Neuronal stem cell (in vitro differentiated cells): Measurements from ENCODE around the gene COL15A1.

ENCODE experiments used
- DNase-seq: peaks from one replicate; pipeline ENCODE4 v3.0.0-alpha.2; 2013; ENCODE audit warnings: low spot score
- H2AFZ ChIP-seq: one replicate; pipeline ENCODE4 v1.6.1; 2013; ENCODE audit warnings: mild to moderate bottlenecking, low read length, inconsistent platforms
- H2AK5ac ChIP-seq: 2 replicates; pipeline ENCODE4 v1.6.1; 2013; ENCODE audit warnings: low read depth, mild to moderate bottlenecking, inconsistent platforms, low read length, moderate library complexity, mixed read lengths
- H2BK120ac ChIP-seq: 2 replicates; pipeline ENCODE4 v1.6.1; 2013; ENCODE audit warnings: low read depth, mild to moderate bottlenecking, inconsistent platforms, low read length, moderate library complexity, mixed read lengths
- H2BK12ac ChIP-seq: one replicate; pipeline ENCODE4 v1.6.1; 2013; ENCODE audit warnings: low read length, inconsistent platforms
- H2BK15ac ChIP-seq: 2 replicates; pipeline ENCODE4 v1.6.1; 2013; ENCODE audit warnings: mild to moderate bottlenecking, low read length, inconsistent platforms, mixed read lengths
- H2BK5ac ChIP-seq: one replicate; pipeline ENCODE4 v1.6.1; 2013; ENCODE audit warnings: inconsistent platforms, mild to moderate bottlenecking, low read length, moderate library complexity
- H3K14ac ChIP-seq: one replicate; pipeline ENCODE4 v1.6.1; 2013; ENCODE audit warnings: low read length, inconsistent platforms
- H3K18ac ChIP-seq: 2 replicates; pipeline ENCODE4 v1.6.1; 2013; ENCODE audit warnings: low read length, inconsistent platforms
- H3K23ac ChIP-seq: 2 replicates; pipeline ENCODE4 v1.6.1; 2013; ENCODE audit warnings: low read depth, mild to moderate bottlenecking, mixed read lengths, low read length, inconsistent platforms; ENCODE audit not compliant: poor library complexity
- H3K27ac ChIP-seq: replicated peaks from 3 replicates; pipeline ENCODE4 v1.5.1; 2013; ENCODE audit warnings: low read length, inconsistent platforms
- H3K27me3 ChIP-seq, 3 experiments: 2 replicates each; pipeline ENCODE4 v1.6.1; 2013; ENCODE audit warnings: low read length in 3 of 3, mild to moderate bottlenecking in 2 of 3, inconsistent platforms in 1 of 3, low read depth in 1 of 3, mixed read lengths in 1 of 3, moderate library complexity in 1 of 3; ENCODE audit not compliant: control insufficient read depth in 3 of 3, insufficient read depth in 3 of 3
- H3K36me3 ChIP-seq, 2 donors: replicated peaks in 1 of 2; 2 replicates each; pipeline ENCODE4 v1.6.1; 2013; ENCODE audit warnings: low read length in 2 of 2; ENCODE audit not compliant: control insufficient read depth in 2 of 2, insufficient read depth in 2 of 2
- H3K4ac ChIP-seq: 2 replicates; pipeline ENCODE4 v1.6.1; 2013; ENCODE audit warnings: inconsistent platforms, mild to moderate bottlenecking, low read length, moderate library complexity
- H3K4me1 ChIP-seq, 2 donors: 1 replicate in 1 of 2; 2 replicates in 1 of 2; pipeline ENCODE4 v1.6.1; 2013; ENCODE audit warnings: low read length in 2 of 2, low read depth in 1 of 2; ENCODE audit not compliant: control insufficient read depth in 2 of 2, insufficient read depth in 1 of 2
- H3K4me2 ChIP-seq: one replicate; pipeline ENCODE4 v1.6.1; 2013; ENCODE audit warnings: mild to moderate bottlenecking, low read length, inconsistent platforms; ENCODE audit not compliant: insufficient read depth, poor library complexity, severe bottlenecking
- H3K4me3 ChIP-seq, 2 donors: 2 replicates each; pipeline ENCODE4 v1.5.1; 2013; ENCODE audit warnings: low read length in 2 of 2, mild to moderate bottlenecking in 2 of 2, inconsistent platforms in 1 of 2, moderate library complexity in 1 of 2
- H3K79me1 ChIP-seq: one replicate; pipeline ENCODE4 v1.6.1; 2013; ENCODE audit warnings: low read depth, mild to moderate bottlenecking, inconsistent platforms, low read length, moderate library complexity
- H3K9ac ChIP-seq: one replicate; pipeline ENCODE4 v1.6.1; 2013; ENCODE audit warnings: mild to moderate bottlenecking, low read depth, low read length, inconsistent platforms; ENCODE audit not compliant: poor library complexity
- H3K9me3 ChIP-seq, 2 donors: replicated peaks in 1 of 2; 2 replicates each; pipeline versions ENCODE3 to v1.6.1; 2013; ENCODE audit warnings: low read length in 2 of 2, mild to moderate bottlenecking in 2 of 2, inconsistent platforms in 1 of 2, low read depth in 1 of 2, mixed read lengths in 1 of 2, moderate library complexity in 1 of 2; ENCODE audit not compliant: control insufficient read depth in 2 of 2, insufficient read depth in 1 of 2
- H4K8ac ChIP-seq: one replicate; pipeline ENCODE4 v1.6.1; 2013; ENCODE audit warnings: low read depth, mild to moderate bottlenecking, inconsistent platforms, low read length, moderate library complexity
- H4K91ac ChIP-seq: one replicate; pipeline ENCODE4 v1.6.1; 2013; ENCODE audit warnings: low read length, low read depth, mild to moderate bottlenecking, inconsistent platforms; ENCODE audit not compliant: poor library complexity
- WGBS, 2 donors: extraction: QIAGEN DNeasy Blood & Tissue Kit; methylation state at CpG; one replicate each; pipeline ENCODE4 v1.1.7; 2013; ENCODE audit warnings: missing lambda C conversion rate in 2 of 2, mixed read lengths in 1 of 2; ENCODE audit not compliant: insufficient read length in 2 of 2, insufficient replicate concordance in 1 of 2; ENCODE audit errors: extremely low coverage in 2 of 2; 5-methylcytosine and 5-hydroxymethylcytosine counted together

The COL15A1 gene

GRCh38 chr9:99002706-99003105, 59.0 kb downstream of the COL15A1 start:
- Histone ChIP-seq H3K4me1 (peaks cover 3 to 18% of the 10 kb centered on the region in 2 donors), H3K27ac (no peak overlapping the region), H3K18ac (no peak overlapping the region), H2BK15ac (no peak overlapping the region), H2AK5ac (no peak overlapping the region), H4K91ac (no peak overlapping the region), H2BK5ac (no peak overlapping the region), H3K27me3 (peaks cover 0 to 8% (median 0%) of the 10 kb centered on the region in 3 experiments), H2BK12ac (no peak overlapping the region), H3K4me2 (no peak overlapping the region), H3K4me3 (no peak overlapping the region), H3K79me1 (no peaks in the 10 kb centered on the region), H3K14ac (no peak overlapping the region), H3K9ac (no peak overlapping the region), H4K8ac (no peak overlapping the region), H3K4ac (no peak overlapping the region), H3K23ac (no peak overlapping the region), H3K36me3 (no peaks in the 10 kb centered on the region), H2BK120ac (peak overlapping the region; percentile 21), H3K9me3 (no peaks in the 10 kb centered on the region), H2AFZ (no peak overlapping the region)
- no peak for DNase-seq

DNA sequence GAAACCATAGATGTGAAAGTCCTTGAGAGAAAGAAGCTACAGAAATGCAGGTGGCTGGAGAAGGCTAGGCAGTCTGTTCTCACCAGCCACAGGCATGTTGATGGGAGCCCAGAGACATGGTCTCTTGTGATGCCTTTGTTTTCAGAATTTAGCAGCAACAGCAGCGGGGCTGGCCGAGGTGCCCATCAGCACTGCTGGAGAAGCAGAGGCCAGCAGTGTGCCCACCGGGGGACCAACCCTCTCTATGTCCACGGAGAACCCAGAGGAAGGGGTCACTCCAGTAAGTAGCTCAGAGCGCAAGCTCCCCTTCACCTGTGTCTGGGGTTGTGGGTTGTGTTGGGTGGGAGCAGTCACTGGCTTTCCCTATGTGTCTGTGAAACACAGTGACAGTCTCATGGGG, 59.6 kb downstream of the COL15A1 start:
- WGBS, 2 donors: no CpG with 5 or more reads among the region's 5 CpGs
- Histone ChIP-seq H2AFZ (no peak overlapping the region), H3K9ac (no peak overlapping the region), H3K27me3 (peaks cover 0 to 4% (median 0%) of the 10 kb centered on the region in 3 experiments), H3K4me3 (no peak overlapping the region), H3K4me1 (peaks cover 3 to 17% of the 10 kb centered on the region in 2 donors), H3K36me3 (no peaks in the 10 kb centered on the region), H3K9me3 (no peaks in the 10 kb centered on the region), H3K14ac (no peak overlapping the region), H3K4me2 (no peak overlapping the region), H2BK120ac (peak overlapping the region; percentile 21), H3K4ac (no peak overlapping the region), H3K27ac (no peak overlapping the region), H2BK5ac (peak overlapping the region; percentile 5), H3K79me1 (no peaks in the 10 kb centered on the region), H2BK15ac (peak overlapping the region; percentile 96), H2BK12ac (peak overlapping the region; percentile 91), H2AK5ac (peak overlapping the region; percentile 64), H4K8ac (peak overlapping the region; percentile 55), H4K91ac (no peak overlapping the region), H3K23ac (peak overlapping the region; percentile 9), H3K18ac (peak overlapping the region; percentile 58)
- DNase-seq: no peak

DNA sequence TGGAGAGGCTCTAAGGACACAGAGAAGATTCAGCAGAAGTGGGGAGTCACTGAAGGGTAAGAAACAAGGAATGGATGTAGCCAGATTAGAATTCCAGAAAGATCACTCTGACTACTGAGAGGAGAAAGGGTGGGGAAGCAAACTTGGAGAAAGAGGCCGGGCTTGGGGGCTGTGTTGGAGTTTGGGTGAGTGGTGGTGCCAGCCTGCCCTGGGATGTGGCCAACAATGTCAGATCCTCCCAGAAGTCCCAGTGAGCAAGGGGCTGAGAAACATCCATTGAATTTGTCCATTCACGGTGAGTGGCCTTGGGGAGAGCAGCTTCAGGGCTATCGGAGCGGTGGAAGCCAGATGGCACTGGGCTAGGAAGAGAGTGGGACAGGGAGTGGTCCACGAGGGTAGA, 60.4 kb downstream of the COL15A1 start:
- H2AK5ac ChIP-seq: peak overlapping the region; percentile 74

GRCh38 chr9:99004717-99005460, 61.2 kb downstream of the COL15A1 start:
- H3K18ac ChIP-seq: peak overlapping the region; percentile 83
- H2BK120ac ChIP-seq: no peak overlapping the region
- no peak overlapping the region for H4K91ac ChIP-seq
- WGBS, 2 donors: no CpG with 5 or more reads among the region's 16 CpGs
- no peaks in the 10 kb centered on the region for H3K9me3 ChIP-seq
- H3K27me3 ChIP-seq: no peaks in the 10 kb centered on the region
- no peak overlapping the region for H3K27ac ChIP-seq
- no peak overlapping the region for H3K4me3 ChIP-seq
- H2AK5ac ChIP-seq: peak overlapping the region; percentile 74
- DNase-seq: no peak
- H3K9ac ChIP-seq: no peak overlapping the region
- peak overlapping the region; percentile 93 for H2BK15ac ChIP-seq
- H3K4me2 ChIP-seq: no peak overlapping the region
- H2BK12ac ChIP-seq: peak overlapping the region; percentile 49
- H2AFZ ChIP-seq: no peak overlapping the region
- peak overlapping the region; percentile 21 for H3K14ac ChIP-seq
- no peak overlapping the region for H4K8ac ChIP-seq
- no peaks in the 10 kb centered on the region for H3K79me1 ChIP-seq
- H3K4me1 ChIP-seq: peaks cover 0 to 13% of the 10 kb centered on the region in 2 donors
- H3K36me3 ChIP-seq: no peaks in the 10 kb centered on the region
- H2BK5ac ChIP-seq: peak overlapping the region; percentile 47
- H3K23ac ChIP-seq: peak overlapping the region; percentile 43
- no peak overlapping the region for H3K4ac ChIP-seq

More for the DNA sequence above, 60.4 kb downstream of the COL15A1 start:
- Histone ChIP-seq H2BK15ac (peak overlapping the region; percentile 93), H2AFZ (no peak overlapping the region), H4K91ac (no peak overlapping the region), H3K27ac (no peak overlapping the region), H3K27me3 (no peaks in the 10 kb centered on the region), H3K36me3 (no peaks in the 10 kb centered on the region), H3K23ac (peak overlapping the region; percentile 43), H3K14ac (peak overlapping the region; percentile 21), H3K9me3 (no peaks in the 10 kb centered on the region), H4K8ac (no peak overlapping the region), H3K4me1 (peaks cover 0 to 13% of the 10 kb centered on the region in 2 donors), H3K79me1 (no peaks in the 10 kb centered on the region), H3K4ac (no peak overlapping the region), H3K4me3 (no peak overlapping the region), H2BK12ac (peak overlapping the region; percentile 30), H3K18ac (peak overlapping the region; percentile 38), H2BK120ac (no peak overlapping the region), H2BK5ac (peak overlapping the region; percentile 5), H3K4me2 (no peak overlapping the region), H3K9ac (no peak overlapping the region)
- no peak for DNase-seq
- no CpG with 5 or more reads among the region's 5 CpGs for WGBS, 2 donors
